HCT116 (cell line): ENCODE measurements around the gene CMTM2. TPM values are rescaled to one million over a fixed set of nuclear protein-coding genes. Genes with fewer than 3 reads are reported as not detected.

Experiments used
- ATAC-seq: fragments of 200-7000 bp; cut with Tn5 transposase; 2 replicates; pipeline ENCODE4 v1.9.1; 2020; ENCODE audit warnings: mild to moderate bottlenecking, moderate library complexity
- Bru-seq: library from RNA; stranded (reverse); fragments of 400-500 nt; gene quantifications from one replicate; lab custom pipeline; 2021; lab: Mats Ljungman, UMichigan
- BruChase-seq, 2 experiments: library from RNA; stranded (reverse); fragments of 400-500 nt; gene quantifications; one replicate each; lab custom pipeline; 2021; lab: Mats Ljungman, UMichigan
- BruUV-seq: library from RNA; stranded (reverse); fragments of 400-500 nt; replicated peaks from 2 replicates; lab custom pipeline; 2021; lab: Mats Ljungman, UMichigan
- CTCF ChIA-PET: fragments of 300-600 bp; sonication (Branson Sonifier 250); formaldehyde crosslinking; loops from one replicate; lab custom pipeline; 2021; ENCODE audit warnings: antibody characterized with exemption; lab: Charles Lee
- POLR2A ChIA-PET: fragments of 300-600, 350-600 bp; sonication (Branson Sonifier 250); formaldehyde crosslinking; loops from one replicate; lab custom pipeline; 2021; ENCODE audit warnings: antibody characterized with exemption; lab: Charles Lee
- RAD21 ChIA-PET, 2 experiments: fragments of 300-600 bp; sonication (Branson Sonifier 250); formaldehyde crosslinking; loops; one replicate each; lab custom pipeline; 2023; ENCODE audit warnings: low total read pairs in 2 of 2; ENCODE audit not compliant: uncharacterized antibody in 2 of 2, unreplicated experiment in 2 of 2, low non-redundant PET in 1 of 2; lab: Charles Lee
- DNase-seq: peaks from one replicate; pipeline ENCODE4 v3.0.0-alpha.2; 2010; ENCODE audit warnings: low read depth, low spot score
- H2AFZ ChIP-seq: fragments of 200-600 bp; shearing (Covaris generic), sonication (generic); 2 replicates; pipeline ENCODE4 v1.6.1; 2017; ENCODE audit warnings: low read depth, mixed run types, mixed read lengths, antibody characterized with exemption, low read length; ENCODE audit not compliant: poor library complexity, severe bottlenecking
- H3K27ac ChIP-seq: 2 replicates; pipeline ENCODE4 v1.5.1; 2012; ENCODE audit warnings: low read depth, low read length
- H3K27me3 ChIP-seq: fragments of 200-600 bp; sonication (generic); 2 replicates; pipeline ENCODE4 v1.6.1; 2016; ENCODE audit warnings: mixed run types, low read length, mixed read lengths; ENCODE audit not compliant: insufficient read depth
- H3K36me3 ChIP-seq, 2 experiments: fragments of 200-500 bp in 1 of 2; fragments of 200-600 bp in 1 of 2; sonication (Bioruptor generic) in 1 of 2; sonication (generic) in 1 of 2; 2 replicates each; pipeline versions ENCODE4 v1.5.1 to v1.6.1; 2014 to 2016; ENCODE audit warnings: low read length in 2 of 2, inconsistent platforms in 1 of 2, mixed read lengths in 1 of 2, mixed run types in 1 of 2; ENCODE audit not compliant: insufficient read depth in 2 of 2, control insufficient read depth in 1 of 2
- H3K4me1 ChIP-seq, 2 experiments: fragments of 200-600 bp in 1 of 2; sonication (generic) in 1 of 2; 2 replicates each; pipeline versions ENCODE4 v1.5.1 to v1.6.1; 2012 to 2017; ENCODE audit warnings: low read length in 2 of 2, inconsistent platforms in 1 of 2, mild to moderate bottlenecking in 1 of 2, mixed read lengths in 1 of 2, mixed run types in 1 of 2, moderate library complexity in 1 of 2; ENCODE audit not compliant: insufficient read depth in 2 of 2, control insufficient read depth in 1 of 2
- H3K4me2 ChIP-seq: fragments of 200-600 bp; sonication (generic); 2 replicates; pipeline ENCODE4 v1.6.1; 2017; ENCODE audit warnings: mixed run types, low read length, mixed read lengths
- H3K4me3 ChIP-seq, 2 experiments: fragments of 200-600 bp in 1 of 2; sonication (generic) in 1 of 2; replicated peaks in 1 of 2; 2 replicates each; pipeline ENCODE4 v1.5.1; 2011 to 2016; ENCODE audit warnings: low read length in 2 of 2, control low read depth in 1 of 2, low read depth in 1 of 2, mild to moderate bottlenecking in 1 of 2, mixed read lengths in 1 of 2, mixed run types in 1 of 2
- H3K79me2 ChIP-seq: fragments of 200-600 bp; sonication (generic); 2 replicates; pipeline ENCODE4 v1.6.1; 2017; ENCODE audit warnings: mild to moderate bottlenecking, mixed run types, low read length, moderate library complexity, mixed read lengths; ENCODE audit not compliant: insufficient read depth
- H3K9ac ChIP-seq: fragments of 200-600 bp; sonication (generic); 2 replicates; pipeline ENCODE4 v1.6.1; 2016; ENCODE audit warnings: low read length, mixed read lengths
- H3K9me2 ChIP-seq: fragments of 200-600 bp; sonication (generic), shearing (Covaris generic); 2 replicates; pipeline ENCODE4 v1.6.1; 2017; ENCODE audit warnings: mixed run types, mild to moderate bottlenecking, moderate library complexity; ENCODE audit not compliant: insufficient read depth
- H3K9me3 ChIP-seq, 2 experiments: fragments of 200-500 bp in 1 of 2; fragments of 200-600 bp in 1 of 2; sonication (Bioruptor generic) in 1 of 2; sonication (generic) in 1 of 2; 2 replicates each; pipeline ENCODE4 v1.6.1; 2014 to 2017; ENCODE audit warnings: low read length in 2 of 2, mixed read lengths in 2 of 2, inconsistent platforms in 1 of 2, low read depth in 1 of 2, mild to moderate bottlenecking in 1 of 2, mixed run types in 1 of 2, moderate library complexity in 1 of 2; ENCODE audit not compliant: control insufficient read depth in 1 of 2, insufficient read depth in 1 of 2
- H4K20me1 ChIP-seq: fragments of 200-600 bp; sonication (generic), shearing (Covaris generic); 2 replicates; pipeline ENCODE4 v1.6.1; 2017; ENCODE audit warnings: mixed run types, mild to moderate bottlenecking, moderate library complexity; ENCODE audit not compliant: insufficient read depth
- CBX3 ChIP-seq: IDR thresholded peaks from 2 replicates; pipeline ENCODE4 v1.6.1; 2012; ENCODE audit warnings: low read depth
- CEBPB ChIP-seq: IDR thresholded peaks from 2 replicates; pipeline ENCODE4 v1.6.1; 2012; ENCODE audit warnings: low read depth
- EGR1 ChIP-seq: IDR thresholded peaks from 2 replicates; pipeline ENCODE4 v1.6.1; 2012; ENCODE audit warnings: low read depth
- ELF1 ChIP-seq: IDR thresholded peaks from 2 replicates; pipeline ENCODE4 v1.6.1; 2012; ENCODE audit warnings: low read depth, borderline replicate concordance
- EZH2phosphoT487 ChIP-seq: fragments of 200-600 bp; IDR thresholded peaks from 2 replicates; pipeline ENCODE4 v1.6.1; 2018; ENCODE audit warnings: antibody characterized with exemption, borderline replicate concordance
- FOSL1 ChIP-seq: IDR thresholded peaks from 2 replicates; pipeline ENCODE4 v1.6.1; 2012; ENCODE audit warnings: low read depth
- JUND ChIP-seq: IDR thresholded peaks from 2 replicates; pipeline ENCODE4 v1.6.1; 2012
- POLR2A ChIP-seq: IDR thresholded peaks from 2 replicates; pipeline ENCODE4 v1.7.0; 2011; ENCODE audit warnings: borderline replicate concordance; ENCODE audit not compliant: insufficient read depth, insufficient read length; ENCODE audit errors: extremely low read depth
- POLR2AphosphoS5 ChIP-seq: IDR thresholded peaks from 2 replicates; pipeline ENCODE4 v1.6.1; 2011; ENCODE audit warnings: mild to moderate bottlenecking, low read depth, low read length, moderate library complexity
- RAD21 ChIP-seq: IDR thresholded peaks from 2 replicates; pipeline ENCODE4 v1.6.1; 2012; ENCODE audit warnings: low read depth, mild to moderate bottlenecking
- SIN3A ChIP-seq: IDR thresholded peaks from 2 replicates; pipeline ENCODE4 v1.6.1; 2012; ENCODE audit warnings: low read depth
- SP1 ChIP-seq: IDR thresholded peaks from 2 replicates; pipeline ENCODE4 v1.6.1; 2012; ENCODE audit warnings: low read depth
- SRF ChIP-seq: IDR thresholded peaks from 2 replicates; pipeline ENCODE4 v1.6.1; 2012; ENCODE audit warnings: low read depth
- YY1 ChIP-seq: IDR thresholded peaks from 2 replicates; pipeline ENCODE4 v1.6.1; 2011; ENCODE audit warnings: low read length, low read depth, moderate library complexity, mild to moderate bottlenecking; ENCODE audit not compliant: insufficient replicate concordance; ENCODE audit errors: extremely low read depth
- ZFX ChIP-seq: fragments of 450-650 bp; IDR thresholded peaks from 2 replicates; pipeline ENCODE4 v1.6.1; 2017
- ZNF274 ChIP-seq: fragments of 200-500 bp; sonication (Bioruptor generic); IDR thresholded peaks from 2 replicates; pipeline ENCODE4 v1.6.1; 2014; ENCODE audit warnings: mild to moderate bottlenecking, low read depth, low read length, inconsistent platforms
- intact Hi-C: fragments of 100-400 bp; cut with micrococcal nuclease; formaldehyde crosslinking; loops from 2 replicates; pipeline ENCODE4 v1.10.0; 2022
- long read RNA-seq: library from polyadenylated mRNA; unstranded; transcript quantifications from one replicate; pipeline ENCODE4 v2.0.0, GENCODE V29; 2021; ENCODE audit not compliant: unreplicated experiment
- polyA plus RNA-seq: library from polyadenylated mRNA; unstranded; fragments of >200 nt; gene quantifications from 2 replicates; pipeline ENCODE4 v1.2.1, GENCODE V29; 2012; ENCODE audit warnings: missing spikeins
- total RNA-seq: library from RNA; stranded (reverse); gene quantifications from one replicate; pipeline ENCODE4 v1.2.1, GENCODE V29; 2021; ENCODE audit not compliant: unreplicated experiment
- TF ChIP-seq, protein P1 (sequence below), 3 experiments: fragments of 200-600 bp in 1 of 3; sonication (generic) in 1 of 3; IDR thresholded peaks in 2 of 3; conservative IDR thresholded peaks in 1 of 3; 2 replicates each; pipeline ENCODE4 v1.5.1; 2012 to 2017; ENCODE audit warnings: low read depth in 2 of 3, low read length in 2 of 3, antibody characterized with exemption in 1 of 3, borderline replicate concordance in 1 of 3, control low read depth in 1 of 3, mild to moderate bottlenecking in 1 of 3, mixed read lengths in 1 of 3, mixed run types in 1 of 3, moderate library complexity in 1 of 3; ENCODE audit not compliant: insufficient read depth in 1 of 3
- TF ChIP-seq, protein P2 (sequence below): IDR thresholded peaks from 2 replicates; pipeline ENCODE4 v1.6.1; 2012

Gene CMTM2, protein sequence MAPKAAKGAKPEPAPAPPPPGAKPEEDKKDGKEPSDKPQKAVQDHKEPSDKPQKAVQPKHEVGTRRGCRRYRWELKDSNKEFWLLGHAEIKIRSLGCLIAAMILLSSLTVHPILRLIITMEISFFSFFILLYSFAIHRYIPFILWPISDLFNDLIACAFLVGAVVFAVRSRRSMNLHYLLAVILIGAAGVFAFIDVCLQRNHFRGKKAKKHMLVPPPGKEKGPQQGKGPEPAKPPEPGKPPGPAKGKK
- total RNA-seq, result 0.42 TPM
- 0.15 and 0.16 TPM in 2 replicates for polyA plus RNA-seq
- Bru-seq, nascent RNA, result percentile 16 among the genes with signal in this experiment
- BruChase-seq, experiment 1, labeled RNA remaining after a 6-hour chase, result percentile 36 among the genes with signal in this experiment
- BruChase-seq, experiment 2, labeled RNA remaining after a 2-hour chase, result percentile 31 among the genes with signal in this experiment
- long read RNA-seq, result 0 reads

- no peaks in the 10 kb centered on the region for H3K79me2 ChIP-seq
- no peak within 1 kb of the TSS for H3K27ac ChIP-seq
- POLR2A ChIA-PET, result no interaction called here
- H3K4me2 ChIP-seq, result peak within 1 kb of the TSS; percentile 45
- no peaks in the 10 kb centered on the region for H3K9me2 ChIP-seq
- peaks cover 18 to 20% of the 10 kb centered on the region in 2 experiments for H3K4me1 ChIP-seq
- DNase-seq, result no peak
- CTCF ChIA-PET, result interaction anchor here (1.2 kb wide), 1 partner anchor 30 kb away, joined by 3 read pairs; no protein-coding TSS in a partner anchor
- intact Hi-C loops, result no loop called here
- H3K36me3 ChIP-seq, result no peaks in the 10 kb centered on the region
- TF ChIP-seq ZNF274 (no peak), POLR2A (no peak), SP1 (no peak), POLR2AphosphoS5 (no peak), EZH2phosphoT487 (no peak), EGR1 (no peak), YY1 (no peak), ELF1 (no peak), FOSL1 (no peak), JUND (no peak), ZFX (no peak), CBX3 (no peak), RAD21 (no peak), CEBPB (no peak), SRF (no peak), SIN3A (no peak)
- TF ChIP-seq, protein P1, sequence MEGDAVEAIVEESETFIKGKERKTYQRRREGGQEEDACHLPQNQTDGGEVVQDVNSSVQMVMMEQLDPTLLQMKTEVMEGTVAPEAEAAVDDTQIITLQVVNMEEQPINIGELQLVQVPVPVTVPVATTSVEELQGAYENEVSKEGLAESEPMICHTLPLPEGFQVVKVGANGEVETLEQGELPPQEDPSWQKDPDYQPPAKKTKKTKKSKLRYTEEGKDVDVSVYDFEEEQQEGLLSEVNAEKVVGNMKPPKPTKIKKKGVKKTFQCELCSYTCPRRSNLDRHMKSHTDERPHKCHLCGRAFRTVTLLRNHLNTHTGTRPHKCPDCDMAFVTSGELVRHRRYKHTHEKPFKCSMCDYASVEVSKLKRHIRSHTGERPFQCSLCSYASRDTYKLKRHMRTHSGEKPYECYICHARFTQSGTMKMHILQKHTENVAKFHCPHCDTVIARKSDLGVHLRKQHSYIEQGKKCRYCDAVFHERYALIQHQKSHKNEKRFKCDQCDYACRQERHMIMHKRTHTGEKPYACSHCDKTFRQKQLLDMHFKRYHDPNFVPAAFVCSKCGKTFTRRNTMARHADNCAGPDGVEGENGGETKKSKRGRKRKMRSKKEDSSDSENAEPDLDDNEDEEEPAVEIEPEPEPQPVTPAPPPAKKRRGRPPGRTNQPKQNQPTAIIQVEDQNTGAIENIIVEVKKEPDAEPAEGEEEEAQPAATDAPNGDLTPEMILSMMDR (IDR thresholded peaks at IDR 0.05 in 2 of 3, conservative IDR thresholded peaks at IDR 0.05 in 1 of 3; ENCODE audit: borderline replicate concordance in 1 of 3, insufficient read depth in 1 of 3, low read depth in 2 of 3, low read length in 2 of 3), result no peak
- TF ChIP-seq, protein P2, sequence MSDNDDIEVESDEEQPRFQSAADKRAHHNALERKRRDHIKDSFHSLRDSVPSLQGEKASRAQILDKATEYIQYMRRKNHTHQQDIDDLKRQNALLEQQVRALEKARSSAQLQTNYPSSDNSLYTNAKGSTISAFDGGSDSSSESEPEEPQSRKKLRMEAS, result no peak
- no peak within 1 kb of the TSS for H3K4me3 ChIP-seq
- H4K20me1 ChIP-seq, result no peaks in the 10 kb centered on the region
- H2AFZ ChIP-seq, result no peak within 1 kb of the TSS
- BruUV-seq, result no TSS peak
- RAD21 ChIA-PET, result no interaction called here
- no peaks in the 10 kb centered on the region for H3K27me3 ChIP-seq
- no peak within 1 kb of the TSS for H3K9ac ChIP-seq
- no peak for ATAC-seq
- H3K9me3 ChIP-seq, result no peaks in the 10 kb centered on the region
Observed at GRCh38 chr16:66578651-66579531, at the start of gene CMTM2. Gene CMTM2 (plus strand): TSS chr16:66579463. CDS start chr16:66579608, 145 bp downstream.
